RWPE1 (cell line): ENCODE measurements around the gene ATIC.

Source experiments
- CTCF ChIA-PET: fragments of 350-600 bp; sonication (Branson Sonifier 250); formaldehyde crosslinking; extraction: SDS; loops from one replicate; lab custom pipeline; 2021; lab: Yijun Ruan, JAX
- POLR2A ChIA-PET: fragments of 400-600 bp; formaldehyde crosslinking; extraction: SDS; loops from one replicate; lab custom pipeline; 2020; ENCODE audit warnings: antibody characterized with exemption; ENCODE audit not compliant: low non-redundant PET; lab: Yijun Ruan, JAX
- DNase-seq: peaks from one replicate; pipeline ENCODE4 v3.0.0; 2012; ENCODE audit warnings: low spot score
- H3K27ac ChIP-seq: fragments of 450-650 bp; 2 replicates; pipeline ENCODE4 v1.5.1; 2017
- CTCF ChIP-seq: fragments of 450-650 bp; conservative IDR thresholded peaks from 2 replicates; pipeline ENCODE4 v1.5.1; 2017; ENCODE audit warnings: low read depth, mild to moderate bottlenecking

Gene ATIC

GRCh38 chr2:215374642-215375466, 63.0 kb downstream of the ATIC start:
- H3K27ac ChIP-seq, result no peak overlapping the region
- CTCF ChIA-PET, result no interaction called here

GRCh38 chr2:215375467-215375830, 63.6 kb downstream of the ATIC start:
- ChIA-PET POLR2A (no interaction called here), CTCF (no interaction called here)

More at GRCh38 chr2:215374642-215375466, 63.0 kb downstream of the ATIC start:
- no peak for TF ChIP-seq CTCF
- no peak for DNase-seq
- POLR2A ChIA-PET, result no interaction called here

GRCh38 chr2:215376103-215376780, 64.4 kb downstream of the ATIC start:
- TF ChIP-seq CTCF, result no peak
- CTCF ChIA-PET, result interaction anchor here (0.6 kb wide), 1 partner anchor 870 kb away, joined by 3 read pairs; no protein-coding TSS in a partner anchor
- no peak overlapping the region for H3K27ac ChIP-seq
- POLR2A ChIA-PET, result no interaction called here
- DNase-seq, result no peak

More at GRCh38 chr2:215375467-215375830, 63.6 kb downstream of the ATIC start:
- no peak for TF ChIP-seq CTCF
- no peak for DNase-seq
- no peak overlapping the region for H3K27ac ChIP-seq

DNA sequence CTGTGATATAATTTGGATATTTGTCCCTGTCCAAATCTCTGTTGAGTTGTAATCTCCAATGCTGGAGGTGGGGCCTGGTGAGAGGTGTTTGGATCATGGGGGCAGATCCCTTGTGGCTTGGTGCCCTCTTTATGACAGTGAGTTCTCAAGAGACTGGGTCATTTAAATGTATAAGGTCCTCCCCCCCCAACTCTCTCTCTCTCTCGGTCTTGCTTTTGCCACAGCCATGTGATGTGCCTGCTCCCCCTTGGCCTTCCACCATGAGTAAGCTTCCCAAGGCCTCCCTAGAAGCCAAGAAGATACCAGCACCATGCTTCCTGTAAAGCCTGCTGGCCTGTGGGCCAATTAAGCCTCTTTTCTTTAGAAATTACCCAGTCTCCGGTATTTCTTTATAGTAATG, 65.4 kb downstream of the ATIC start:
- ChIA-PET CTCF (no interaction called here), POLR2A (no interaction called here)
- no peak for DNase-seq
- no peak for TF ChIP-seq CTCF
- H3K27ac ChIP-seq, result no peak overlapping the region

- H3K27ac ChIP-seq, result no peak overlapping the region
- POLR2A ChIA-PET, result no interaction called here
- DNase-seq, result no peak
- CTCF ChIA-PET, result no interaction called here
- TF ChIP-seq CTCF, result no peak
These were observed 66.2 kb downstream of the ATIC start for GRCh38 chr2:215378045-215378444.

- POLR2A ChIA-PET, result no interaction called here
- H3K27ac ChIP-seq, result no peak overlapping the region
- CTCF ChIA-PET, result interaction anchor here (0.7 kb wide), 1 partner anchor 515 kb away, joined by 3 read pairs; no protein-coding TSS in a partner anchor
- no peak for DNase-seq
- TF ChIP-seq CTCF, result no peak
These were observed 67.2 kb downstream of the ATIC start for GRCh38 chr2:215379039-215379438.
